WTC11 (cell line): ENCODE results near the gene AGAP1.

Experiments
- NR2C2 ChIP-seq: sonication (generic); formaldehyde crosslinking; IDR thresholded peaks from 2 replicates; pipeline ENCODE4 v1.8.0; 2022; ENCODE audit warnings: mild to moderate bottlenecking, missing genetic modification reagents
- NR3C1 ChIP-seq: sonication (generic); formaldehyde crosslinking; conservative IDR thresholded peaks from 2 replicates; pipeline ENCODE4 v1.8.1; 2023; ENCODE audit warnings: low read depth, mild to moderate bottlenecking, missing genetic modification reagents
- TEAD4 ChIP-seq: sonication (generic); formaldehyde crosslinking; IDR thresholded peaks from 2 replicates; pipeline ENCODE4 v1.8.0; 2022; ENCODE audit warnings: mild to moderate bottlenecking, missing genetic modification reagents
- TF ChIP-seq, protein P1 (sequence below): fragments of 200-600 bp; IDR thresholded peaks from 2 replicates; pipeline ENCODE4 v1.8.0; 2022; ENCODE audit warnings: antibody characterized with exemption
- TF ChIP-seq, protein P2 (sequence below): sonication (generic); formaldehyde crosslinking; IDR thresholded peaks from 2 replicates; pipeline ENCODE4 v1.8.0; 2022; ENCODE audit warnings: mild to moderate bottlenecking, missing genetic modification reagents
- TF ChIP-seq, protein P3 (sequence below): sonication (generic); formaldehyde crosslinking; IDR thresholded peaks from 2 replicates; pipeline ENCODE4 v1.8.1; 2023; ENCODE audit warnings: mild to moderate bottlenecking, moderate library complexity, missing genetic modification reagents
- TF ChIP-seq, protein P4 (sequence below): sonication (generic); formaldehyde crosslinking; IDR thresholded peaks from 2 replicates; pipeline ENCODE4 v1.8.1; 2023; ENCODE audit warnings: mild to moderate bottlenecking, missing genetic modification reagents, moderate library complexity
- TF ChIP-seq, protein P5 (sequence below): sonication (generic); formaldehyde crosslinking; IDR thresholded peaks from 2 replicates; pipeline ENCODE4 v1.8.1; 2023; ENCODE audit warnings: mild to moderate bottlenecking, missing genetic modification reagents, moderate library complexity

DNA sequence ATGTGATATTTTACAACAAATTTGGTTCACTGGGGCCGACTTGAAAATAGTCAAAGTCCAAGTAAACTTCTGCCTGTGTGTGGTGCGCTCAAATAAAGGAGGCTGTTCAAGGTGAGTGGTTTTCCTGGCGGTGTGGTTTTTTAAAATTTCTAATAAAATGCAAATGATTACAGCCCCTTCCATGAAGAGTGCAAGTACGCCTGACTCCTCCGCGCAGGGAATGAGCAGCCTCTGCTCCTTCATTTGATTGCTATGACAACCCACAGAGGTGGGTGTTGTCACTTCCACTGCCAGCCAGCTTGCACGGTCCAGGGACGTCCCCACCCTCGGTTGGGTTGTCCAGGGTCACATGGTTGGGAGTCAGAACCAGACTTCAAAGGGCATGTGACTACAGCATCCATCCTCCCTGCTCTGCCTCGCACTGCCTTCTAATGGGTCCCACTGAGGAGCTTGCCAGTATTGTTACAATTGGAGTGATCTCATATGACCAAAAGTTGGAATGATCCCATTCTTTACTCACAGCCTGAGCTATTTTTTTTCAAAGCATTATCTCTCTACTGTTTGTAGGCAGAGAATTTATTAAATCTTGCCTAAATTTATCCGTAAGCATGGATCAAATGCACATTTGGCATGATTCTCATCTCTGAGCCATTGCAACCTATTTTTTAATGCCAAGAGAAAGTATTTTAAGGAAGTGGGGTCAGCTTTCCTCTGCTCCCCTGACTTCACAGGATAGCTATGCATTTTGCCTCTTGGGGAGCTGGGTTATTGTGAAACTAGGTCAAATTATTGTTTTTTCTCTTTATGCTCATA, 121.3 kb downstream of the AGAP1 start:
- TF ChIP-seq, protein P1, sequence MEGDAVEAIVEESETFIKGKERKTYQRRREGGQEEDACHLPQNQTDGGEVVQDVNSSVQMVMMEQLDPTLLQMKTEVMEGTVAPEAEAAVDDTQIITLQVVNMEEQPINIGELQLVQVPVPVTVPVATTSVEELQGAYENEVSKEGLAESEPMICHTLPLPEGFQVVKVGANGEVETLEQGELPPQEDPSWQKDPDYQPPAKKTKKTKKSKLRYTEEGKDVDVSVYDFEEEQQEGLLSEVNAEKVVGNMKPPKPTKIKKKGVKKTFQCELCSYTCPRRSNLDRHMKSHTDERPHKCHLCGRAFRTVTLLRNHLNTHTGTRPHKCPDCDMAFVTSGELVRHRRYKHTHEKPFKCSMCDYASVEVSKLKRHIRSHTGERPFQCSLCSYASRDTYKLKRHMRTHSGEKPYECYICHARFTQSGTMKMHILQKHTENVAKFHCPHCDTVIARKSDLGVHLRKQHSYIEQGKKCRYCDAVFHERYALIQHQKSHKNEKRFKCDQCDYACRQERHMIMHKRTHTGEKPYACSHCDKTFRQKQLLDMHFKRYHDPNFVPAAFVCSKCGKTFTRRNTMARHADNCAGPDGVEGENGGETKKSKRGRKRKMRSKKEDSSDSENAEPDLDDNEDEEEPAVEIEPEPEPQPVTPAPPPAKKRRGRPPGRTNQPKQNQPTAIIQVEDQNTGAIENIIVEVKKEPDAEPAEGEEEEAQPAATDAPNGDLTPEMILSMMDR, result no peak
- TF ChIP-seq, protein P2, sequence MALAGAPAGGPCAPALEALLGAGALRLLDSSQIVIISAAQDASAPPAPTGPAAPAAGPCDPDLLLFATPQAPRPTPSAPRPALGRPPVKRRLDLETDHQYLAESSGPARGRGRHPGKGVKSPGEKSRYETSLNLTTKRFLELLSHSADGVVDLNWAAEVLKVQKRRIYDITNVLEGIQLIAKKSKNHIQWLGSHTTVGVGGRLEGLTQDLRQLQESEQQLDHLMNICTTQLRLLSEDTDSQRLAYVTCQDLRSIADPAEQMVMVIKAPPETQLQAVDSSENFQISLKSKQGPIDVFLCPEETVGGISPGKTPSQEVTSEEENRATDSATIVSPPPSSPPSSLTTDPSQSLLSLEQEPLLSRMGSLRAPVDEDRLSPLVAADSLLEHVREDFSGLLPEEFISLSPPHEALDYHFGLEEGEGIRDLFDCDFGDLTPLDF, result no peak
- TF ChIP-seq, protein P3, sequence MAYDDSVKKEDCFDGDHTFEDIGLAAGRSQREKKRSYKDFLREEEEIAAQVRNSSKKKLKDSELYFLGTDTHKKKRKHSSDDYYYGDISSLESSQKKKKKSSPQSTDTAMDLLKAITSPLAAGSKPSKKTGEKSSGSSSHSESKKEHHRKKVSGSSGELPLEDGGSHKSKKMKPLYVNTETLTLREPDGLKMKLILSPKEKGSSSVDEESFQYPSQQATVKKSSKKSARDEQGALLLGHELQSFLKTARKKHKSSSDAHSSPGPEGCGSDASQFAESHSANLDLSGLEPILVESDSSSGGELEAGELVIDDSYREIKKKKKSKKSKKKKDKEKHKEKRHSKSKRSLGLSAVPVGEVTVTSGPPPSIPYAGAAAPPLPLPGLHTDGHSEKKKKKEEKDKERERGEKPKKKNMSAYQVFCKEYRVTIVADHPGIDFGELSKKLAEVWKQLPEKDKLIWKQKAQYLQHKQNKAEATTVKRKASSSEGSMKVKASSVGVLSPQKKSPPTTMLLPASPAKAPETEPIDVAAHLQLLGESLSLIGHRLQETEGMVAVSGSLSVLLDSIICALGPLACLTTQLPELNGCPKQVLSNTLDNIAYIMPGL (CRISPR knock-in tag), result no peak
- TF ChIP-seq NR2C2 (CRISPR knock-in tag), result no peak
- TF ChIP-seq NR3C1 (CRISPR knock-in tag), result no peak
- TF ChIP-seq, protein P4, sequence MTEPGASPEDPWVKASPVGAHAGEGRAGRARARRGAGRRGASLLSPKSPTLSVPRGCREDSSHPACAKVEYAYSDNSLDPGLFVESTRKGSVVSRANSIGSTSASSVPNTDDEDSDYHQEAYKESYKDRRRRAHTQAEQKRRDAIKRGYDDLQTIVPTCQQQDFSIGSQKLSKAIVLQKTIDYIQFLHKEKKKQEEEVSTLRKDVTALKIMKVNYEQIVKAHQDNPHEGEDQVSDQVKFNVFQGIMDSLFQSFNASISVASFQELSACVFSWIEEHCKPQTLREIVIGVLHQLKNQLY (CRISPR knock-in tag), result no peak
- TF ChIP-seq, protein P5, sequence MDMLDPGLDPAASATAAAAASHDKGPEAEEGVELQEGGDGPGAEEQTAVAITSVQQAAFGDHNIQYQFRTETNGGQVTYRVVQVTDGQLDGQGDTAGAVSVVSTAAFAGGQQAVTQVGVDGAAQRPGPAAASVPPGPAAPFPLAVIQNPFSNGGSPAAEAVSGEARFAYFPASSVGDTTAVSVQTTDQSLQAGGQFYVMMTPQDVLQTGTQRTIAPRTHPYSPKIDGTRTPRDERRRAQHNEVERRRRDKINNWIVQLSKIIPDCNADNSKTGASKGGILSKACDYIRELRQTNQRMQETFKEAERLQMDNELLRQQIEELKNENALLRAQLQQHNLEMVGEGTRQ (CRISPR knock-in tag), result no peak
- TF ChIP-seq TEAD4 (CRISPR knock-in tag), result no peak
